ENCODE measurements around the gene LEP.
"Not testable (repeated sequence)": the region's sequence is repeated elsewhere in the genome, so short reads cannot be mapped to it uniquely, and the experiment has no call there.

Gene LEP

DNA sequence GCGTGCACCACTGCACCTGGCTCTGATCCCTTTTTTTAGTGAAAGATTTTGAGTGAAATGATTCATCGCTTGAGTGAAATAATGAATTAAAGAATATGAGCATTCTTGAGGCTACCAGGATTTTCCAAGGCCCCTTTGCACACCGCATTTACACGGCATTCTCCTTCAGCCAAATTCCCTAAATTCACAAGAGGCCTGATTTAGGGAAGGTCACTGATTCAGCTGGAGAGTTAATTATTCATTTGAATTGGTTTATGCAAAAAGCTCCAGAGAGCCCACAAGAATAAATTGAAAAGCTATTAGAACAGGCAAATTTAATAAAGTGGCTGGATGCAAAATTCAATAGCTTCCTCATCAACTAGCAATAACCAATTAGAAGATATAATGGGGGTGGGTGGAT, 46.5 kb downstream of the LEP start:
- no peaks in the 10 kb centered on the region for H3K79me1 ChIP-seq (ENCODE audit: low read depth, low read length)
- no CpG with 5 or more reads among the region's 4 CpGs for WGBS, 2 donors (ENCODE audit: extremely low coverage in 2 of 2, insufficient read length in 2 of 2, insufficient replicate concordance in 1 of 2)
- H4K8ac ChIP-seq (ENCODE audit: low read depth, low read length): no peak overlapping the region
- no peak overlapping the region for H4K91ac ChIP-seq (ENCODE audit: low read depth, low read length, poor library complexity)
- no peaks in the 10 kb centered on the region for H3K4me1 ChIP-seq (ENCODE audit: control insufficient read depth in 2 of 2, insufficient read depth in 1 of 2, low read depth in 1 of 2, low read length in 2 of 2)
- H3K9me3 ChIP-seq (replicated peaks in 1 of 2; ENCODE audit: control insufficient read depth in 2 of 2, insufficient read depth in 1 of 2, low read depth in 1 of 2, low read length in 2 of 2): peaks cover 0 to 3% of the 10 kb centered on the region in 2 donors
- H2BK15ac ChIP-seq (ENCODE audit: low read length): no peak overlapping the region
- no peak overlapping the region for H2BK120ac ChIP-seq (ENCODE audit: low read depth, low read length)
- no peak for DNase-seq (ENCODE audit: low spot score)
- no peak overlapping the region for H3K27ac ChIP-seq (replicated peaks; ENCODE audit: low read length)
- H3K18ac ChIP-seq (ENCODE audit: low read length): no peak overlapping the region
- no peak overlapping the region for H3K14ac ChIP-seq (ENCODE audit: low read length)
- no peaks in the 10 kb centered on the region for H3K27me3 ChIP-seq (ENCODE audit: control insufficient read depth in 3 of 3, insufficient read depth in 3 of 3, low read depth in 1 of 3, low read length in 3 of 3)
- H3K23ac ChIP-seq (ENCODE audit: low read depth, low read length, poor library complexity): no peak overlapping the region
- peaks cover 0 to 2% of the 10 kb centered on the region in 2 donors for H3K36me3 ChIP-seq (replicated peaks in 1 of 2; ENCODE audit: control insufficient read depth in 2 of 2, insufficient read depth in 2 of 2, low read length in 2 of 2)
- no peak overlapping the region for H3K9ac ChIP-seq (ENCODE audit: low read depth, low read length, poor library complexity)
- no peak overlapping the region for H3K4me3 ChIP-seq (ENCODE audit: low read length in 2 of 2)
- no peak overlapping the region for H2BK5ac ChIP-seq (ENCODE audit: low read length)
- no peak overlapping the region for H2AK5ac ChIP-seq (ENCODE audit: low read depth, low read length)
- no peak overlapping the region for H2BK12ac ChIP-seq (ENCODE audit: low read length)
- no peak overlapping the region for H3K4ac ChIP-seq (ENCODE audit: low read length)
- no peak overlapping the region for H3K4me2 ChIP-seq (ENCODE audit: insufficient read depth, low read length, poor library complexity, severe bottlenecking)
- H2AFZ ChIP-seq (ENCODE audit: low read length): no peak overlapping the region

DNA sequence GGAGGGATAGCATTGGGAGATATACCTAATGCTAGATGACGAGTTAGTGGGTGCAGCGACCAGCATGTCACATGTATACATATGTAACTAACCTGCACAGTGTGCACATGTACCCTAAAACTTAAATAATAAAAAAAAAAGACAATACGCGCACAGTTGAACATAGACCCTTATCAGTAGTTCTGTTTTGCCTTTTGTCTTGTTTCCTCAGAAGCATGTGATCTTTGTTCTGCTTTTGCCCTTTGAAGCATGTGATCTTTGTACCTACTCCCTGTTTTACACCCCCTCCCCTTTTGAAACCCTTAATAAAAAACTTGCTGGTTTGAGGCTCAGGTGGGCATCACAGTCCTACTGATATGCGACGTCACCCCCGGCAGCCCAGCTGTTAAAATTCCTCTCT, 56.9 kb downstream of the LEP start:
- H2AK5ac ChIP-seq (ENCODE audit: low read depth, low read length); H3K27me3 ChIP-seq (ENCODE audit: control insufficient read depth in 3 of 3, insufficient read depth in 3 of 3, low read depth in 1 of 3, low read length in 3 of 3); H4K91ac ChIP-seq (ENCODE audit: low read depth, low read length, poor library complexity); H2BK120ac ChIP-seq (ENCODE audit: low read depth, low read length); H3K9ac ChIP-seq (ENCODE audit: low read depth, low read length, poor library complexity); H2BK5ac ChIP-seq (ENCODE audit: low read length); H3K18ac ChIP-seq (ENCODE audit: low read length); H2AFZ ChIP-seq (ENCODE audit: low read length); H2BK15ac ChIP-seq (ENCODE audit: low read length); H2BK12ac ChIP-seq (ENCODE audit: low read length); H3K14ac ChIP-seq (ENCODE audit: low read length); H3K4me3 ChIP-seq (ENCODE audit: low read length in 2 of 2); H3K4me2 ChIP-seq (ENCODE audit: insufficient read depth, low read length, poor library complexity, severe bottlenecking); H3K23ac ChIP-seq (ENCODE audit: low read depth, low read length, poor library complexity); H3K79me1 ChIP-seq (ENCODE audit: low read depth, low read length); DNase-seq (ENCODE audit: low spot score); H3K4me1 ChIP-seq (ENCODE audit: control insufficient read depth in 2 of 2, insufficient read depth in 1 of 2, low read depth in 1 of 2, low read length in 2 of 2); H3K27ac ChIP-seq (replicated peaks; ENCODE audit: low read length); H3K9me3 ChIP-seq (replicated peaks in 1 of 2; ENCODE audit: control insufficient read depth in 2 of 2, insufficient read depth in 1 of 2, low read depth in 1 of 2, low read length in 2 of 2); H4K8ac ChIP-seq (ENCODE audit: low read depth, low read length); H3K36me3 ChIP-seq (replicated peaks in 1 of 2; ENCODE audit: control insufficient read depth in 2 of 2, insufficient read depth in 2 of 2, low read length in 2 of 2); H3K4ac ChIP-seq (ENCODE audit: low read length): not testable (repeated sequence)
- no CpG with 5 or more reads among the region's 7 CpGs for WGBS, 2 donors (ENCODE audit: extremely low coverage in 2 of 2, insufficient read length in 2 of 2, insufficient replicate concordance in 1 of 2)

DNA sequence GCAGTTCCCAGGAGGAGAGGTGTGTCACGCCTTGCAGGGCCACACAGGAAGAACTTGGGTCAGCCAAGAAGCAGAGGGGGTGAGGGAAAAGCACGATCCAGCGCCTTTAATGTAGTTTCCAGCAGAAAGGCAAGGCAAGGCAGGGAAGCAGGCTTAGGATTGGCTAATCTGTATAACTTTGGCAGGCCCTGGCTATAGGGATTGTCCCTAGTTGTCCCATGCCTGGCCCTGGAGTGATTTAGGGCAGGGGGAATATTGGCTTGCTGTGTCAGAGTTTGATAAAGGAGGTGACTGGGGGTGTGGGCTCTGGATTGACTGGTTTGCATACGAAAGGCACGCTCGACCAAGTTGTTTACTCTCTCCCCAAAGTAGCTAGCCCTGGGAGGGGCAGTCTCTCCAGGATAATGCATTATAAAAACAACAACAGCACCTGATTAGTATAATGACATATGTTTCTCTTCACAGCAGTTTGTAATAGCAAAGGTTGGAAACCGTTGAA, 58.1 kb downstream of the LEP start:
- Histone ChIP-seq H3K4me3 (ENCODE audit: low read length in 2 of 2) (no peak overlapping the region), H2BK15ac (ENCODE audit: low read length) (no peak overlapping the region), H2AFZ (ENCODE audit: low read length) (no peak overlapping the region), H3K9me3 (replicated peaks in 1 of 2; ENCODE audit: control insufficient read depth in 2 of 2, insufficient read depth in 1 of 2, low read depth in 1 of 2, low read length in 2 of 2) (no peaks in the 10 kb centered on the region), H3K27ac (replicated peaks; ENCODE audit: low read length) (no peak overlapping the region), H3K18ac (ENCODE audit: low read length) (no peak overlapping the region), H3K14ac (ENCODE audit: low read length) (no peak overlapping the region), H3K4ac (ENCODE audit: low read length) (no peak overlapping the region), H4K8ac (ENCODE audit: low read depth, low read length) (no peak overlapping the region), H2BK120ac (ENCODE audit: low read depth, low read length) (no peak overlapping the region), H3K79me1 (ENCODE audit: low read depth, low read length) (no peaks in the 10 kb centered on the region), H3K9ac (ENCODE audit: low read depth, low read length, poor library complexity) (no peak overlapping the region), H2AK5ac (ENCODE audit: low read depth, low read length) (no peak overlapping the region), H3K4me2 (ENCODE audit: insufficient read depth, low read length, poor library complexity, severe bottlenecking) (no peak overlapping the region), H3K36me3 (replicated peaks in 1 of 2; ENCODE audit: control insufficient read depth in 2 of 2, insufficient read depth in 2 of 2, low read length in 2 of 2) (peaks cover 3 to 19% of the 10 kb centered on the region in 2 donors), H2BK5ac (ENCODE audit: low read length) (no peak overlapping the region), H3K27me3 (ENCODE audit: control insufficient read depth in 3 of 3, insufficient read depth in 3 of 3, low read depth in 1 of 3, low read length in 3 of 3) (no peaks in the 10 kb centered on the region), H2BK12ac (ENCODE audit: low read length) (no peak overlapping the region), H4K91ac (ENCODE audit: low read depth, low read length, poor library complexity) (no peak overlapping the region), H3K4me1 (ENCODE audit: control insufficient read depth in 2 of 2, insufficient read depth in 1 of 2, low read depth in 1 of 2, low read length in 2 of 2) (peaks cover 3 to 4% of the 10 kb centered on the region in 2 donors), H3K23ac (ENCODE audit: low read depth, low read length, poor library complexity) (no peak overlapping the region)
- DNase-seq (ENCODE audit: low spot score): no peak
- WGBS, 2 donors (ENCODE audit: extremely low coverage in 2 of 2, insufficient read length in 2 of 2, insufficient replicate concordance in 1 of 2): no CpG with 5 or more reads among the region's 7 CpGs

DNA sequence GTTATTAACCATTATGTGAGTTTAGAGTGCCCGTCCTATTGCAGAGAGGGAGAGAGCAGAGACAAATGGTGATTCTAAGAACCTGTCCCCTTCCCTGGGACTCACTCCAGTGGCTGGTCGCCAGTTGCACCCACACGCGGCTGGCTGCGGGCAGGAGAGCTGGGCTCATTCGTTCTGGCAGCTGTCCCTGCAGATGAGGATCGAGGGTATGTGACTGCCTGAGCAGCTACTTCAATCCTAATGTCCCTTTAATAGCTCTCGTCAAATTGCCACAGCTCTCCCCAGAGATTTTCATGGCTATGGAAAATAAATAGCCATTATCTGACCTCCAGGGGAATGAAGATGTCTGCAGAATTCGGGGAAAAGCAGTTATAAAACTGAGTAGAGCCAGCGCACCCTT, 61.1 kb downstream of the LEP start:
- H2BK120ac ChIP-seq (ENCODE audit: low read depth, low read length): no peak overlapping the region
- no peak overlapping the region for H3K4ac ChIP-seq (ENCODE audit: low read length)
- no peaks in the 10 kb centered on the region for H3K9me3 ChIP-seq (replicated peaks in 1 of 2; ENCODE audit: control insufficient read depth in 2 of 2, insufficient read depth in 1 of 2, low read depth in 1 of 2, low read length in 2 of 2)
- DNase-seq (ENCODE audit: low spot score): no peak
- no peak overlapping the region for H4K8ac ChIP-seq (ENCODE audit: low read depth, low read length)
- no peak overlapping the region for H3K4me3 ChIP-seq (ENCODE audit: low read length in 2 of 2)
- no peak overlapping the region for H4K91ac ChIP-seq (ENCODE audit: low read depth, low read length, poor library complexity)
- H3K4me1 ChIP-seq (ENCODE audit: control insufficient read depth in 2 of 2, insufficient read depth in 1 of 2, low read depth in 1 of 2, low read length in 2 of 2): peaks cover 3 to 4% of the 10 kb centered on the region in 2 donors
- no peak overlapping the region for H3K23ac ChIP-seq (ENCODE audit: low read depth, low read length, poor library complexity)
- no peaks in the 10 kb centered on the region for H3K79me1 ChIP-seq (ENCODE audit: low read depth, low read length)
- H3K14ac ChIP-seq (ENCODE audit: low read length): no peak overlapping the region
- no CpG with 5 or more reads among the region's 10 CpGs for WGBS, 2 donors (ENCODE audit: extremely low coverage in 2 of 2, insufficient read length in 2 of 2, insufficient replicate concordance in 1 of 2)
- no peak overlapping the region for H2BK12ac ChIP-seq (ENCODE audit: low read length)
- H3K27me3 ChIP-seq (ENCODE audit: control insufficient read depth in 3 of 3, insufficient read depth in 3 of 3, low read depth in 1 of 3, low read length in 3 of 3): no peaks in the 10 kb centered on the region
- no peak overlapping the region for H2BK15ac ChIP-seq (ENCODE audit: low read length)
- H3K18ac ChIP-seq (ENCODE audit: low read length): no peak overlapping the region
- H3K36me3 ChIP-seq (replicated peaks in 1 of 2; ENCODE audit: control insufficient read depth in 2 of 2, insufficient read depth in 2 of 2, low read length in 2 of 2): peaks cover 21 to 47% of the 10 kb centered on the region in 2 donors
- H3K27ac ChIP-seq (replicated peaks; ENCODE audit: low read length): no peak overlapping the region
- H3K9ac ChIP-seq (ENCODE audit: low read depth, low read length, poor library complexity): no peak overlapping the region
- H2AK5ac ChIP-seq (ENCODE audit: low read depth, low read length): no peak overlapping the region
- no peak overlapping the region for H2BK5ac ChIP-seq (ENCODE audit: low read length)
- no peak overlapping the region for H2AFZ ChIP-seq (ENCODE audit: low read length)
- H3K4me2 ChIP-seq (ENCODE audit: insufficient read depth, low read length, poor library complexity, severe bottlenecking): no peak overlapping the region

Data from neuronal stem cell (in vitro differentiated cells).